Lung (tissue), 12 donors: Measurements from ENCODE around the gene CDCA4. TPM values are rescaled to one million over a fixed set of nuclear protein-coding genes. Genes with fewer than 3 reads are reported as not detected.

Experiments
- ATAC-seq: fragments of 200-7000 bp; cut with Tn5 transposase; one replicate; pipeline ENCODE4 v1.9.1; 2020; ENCODE audit warnings: moderate number of reproducible peaks; ENCODE audit not compliant: insufficient read depth, low FRiP score
- DNase-seq, 3 donors: peaks; one replicate each; pipeline ENCODE4 v3.0.0-alpha.2; 2013 to 2017
- H3K27ac ChIP-seq, 2 donors: one replicate each; pipeline ENCODE4 v1.5.1; 2013; ENCODE audit warnings: mild to moderate bottlenecking in 2 of 2, moderate library complexity in 2 of 2, control low read depth in 1 of 2, inconsistent platforms in 1 of 2, low read depth in 1 of 2, low read length in 1 of 2
- H3K27me3 ChIP-seq, 3 donors: one replicate each; pipeline ENCODE4 v1.5.1; 2013; ENCODE audit warnings: low read length in 2 of 3; ENCODE audit not compliant: control insufficient read depth in 3 of 3, insufficient read depth in 3 of 3
- H3K36me3 ChIP-seq, 4 donors: one replicate each; pipeline ENCODE4 v1.5.1; 2013; ENCODE audit warnings: low read length in 4 of 4, mild to moderate bottlenecking in 1 of 4, moderate library complexity in 1 of 4; ENCODE audit not compliant: control insufficient read depth in 4 of 4, insufficient read depth in 4 of 4
- H3K4me1 ChIP-seq, 5 donors: one replicate each; pipeline ENCODE4 v1.5.1; 2013; ENCODE audit warnings: low read length in 5 of 5, mild to moderate bottlenecking in 2 of 5, moderate library complexity in 1 of 5; ENCODE audit not compliant: control insufficient read depth in 5 of 5, insufficient read depth in 5 of 5
- H3K4me3 ChIP-seq: one replicate; pipeline ENCODE4 v1.5.1; 2013; ENCODE audit warnings: mild to moderate bottlenecking, control low read depth, moderate library complexity
- H3K9ac ChIP-seq, 2 donors: one replicate each; pipeline ENCODE4 v1.5.1; 2013; ENCODE audit warnings: low read length in 2 of 2, control low read depth in 1 of 2; ENCODE audit not compliant: insufficient read depth in 1 of 2
- H3K9me3 ChIP-seq, 4 donors: one replicate each; pipeline ENCODE4 v1.5.1; 2013; ENCODE audit warnings: low read length in 3 of 4, mild to moderate bottlenecking in 1 of 4, moderate library complexity in 1 of 4; ENCODE audit not compliant: control insufficient read depth in 4 of 4, insufficient read depth in 3 of 4
- CTCF ChIP-seq: IDR thresholded peaks from 2 replicates; pipeline ENCODE4 v1.5.1; 2012; ENCODE audit warnings: mild to moderate bottlenecking; ENCODE audit errors: control extremely low read depth, extremely low read depth
- WGBS, 2 donors: extraction: QIAGEN DNeasy Blood & Tissue Kit; methylation state at CpG; one replicate each; pipeline ENCODE4 v1.1.7; 2013; 5-methylcytosine and 5-hydroxymethylcytosine counted together
- polyA plus RNA-seq, 2 donors: library from polyadenylated mRNA; stranded (reverse); fragments of 200-250 nt; gene quantifications; one replicate each; pipeline ENCODE4 v1.2.1, GENCODE V29; 2013
- total RNA-seq, 2 donors: library from RNA; depleted of rRNA in 1 of 2; stranded (reverse); fragments of >200 nt in 1 of 2; gene quantifications; one replicate each; pipeline ENCODE4 v1.2.1, GENCODE V29; 2014 to 2021
- donor health status: control.
- donor health status: control.
- donor health status: Bipolar disorder and iron deficiency.
- donor health status: healthy.
- donor health status: DM: yes; HTN: yes; CAD: no.

CDCA4 gene
- total and polyA plus RNA-seq, 4 donors, result 7.5 to 9.8 (median 8.2) TPM

- no peak overlapping the region for H3K9ac ChIP-seq
- no peaks in the 10 kb centered on the region for H3K9me3 ChIP-seq
- H3K36me3 ChIP-seq, result peaks cover 0 to 6% (median 0%) of the 10 kb centered on the region in 4 donors
- H3K27me3 ChIP-seq, result peaks cover 0 to 4% (median 0%) of the 10 kb centered on the region in 3 donors
- no peak for DNase-seq
- no peak overlapping the region for H3K4me3 ChIP-seq
- TF ChIP-seq CTCF, result no peak
- ATAC-seq, result no peak
- H3K27ac ChIP-seq, result no peak overlapping the region
- H3K4me1 ChIP-seq, result peaks cover 0 to 4% (median 0%) of the 10 kb centered on the region in 5 donors
- WGBS, 2 donors, result 83 to 86% methylated on average over 6 of the region's 6 CpGs
These were observed 32.5 kb upstream of the CDCA4 start for GRCh38 chr14:105053421-105053820.

GRCh38 chr14:105052110-105052458 is 31.2 kb upstream of the CDCA4 start:
- Histone ChIP-seq H3K36me3 (peaks cover 0 to 6% (median 0%) of the 10 kb centered on the region in 4 donors), H3K9ac (no peak overlapping the region), H3K4me1 (peaks cover 0 to 4% (median 0%) of the 10 kb centered on the region in 5 donors), H3K27ac (no peak overlapping the region), H3K9me3 (no peaks in the 10 kb centered on the region), H3K27me3 (peaks cover 0 to 4% (median 0%) of the 10 kb centered on the region in 3 donors), H3K4me3 (no peak overlapping the region)
- WGBS, 2 donors, result 84 to 89% methylated on average over 4 of the region's 4 CpGs
- no peak for ATAC-seq
- TF ChIP-seq CTCF, result no peak
- DNase-seq, result no peak

DNA sequence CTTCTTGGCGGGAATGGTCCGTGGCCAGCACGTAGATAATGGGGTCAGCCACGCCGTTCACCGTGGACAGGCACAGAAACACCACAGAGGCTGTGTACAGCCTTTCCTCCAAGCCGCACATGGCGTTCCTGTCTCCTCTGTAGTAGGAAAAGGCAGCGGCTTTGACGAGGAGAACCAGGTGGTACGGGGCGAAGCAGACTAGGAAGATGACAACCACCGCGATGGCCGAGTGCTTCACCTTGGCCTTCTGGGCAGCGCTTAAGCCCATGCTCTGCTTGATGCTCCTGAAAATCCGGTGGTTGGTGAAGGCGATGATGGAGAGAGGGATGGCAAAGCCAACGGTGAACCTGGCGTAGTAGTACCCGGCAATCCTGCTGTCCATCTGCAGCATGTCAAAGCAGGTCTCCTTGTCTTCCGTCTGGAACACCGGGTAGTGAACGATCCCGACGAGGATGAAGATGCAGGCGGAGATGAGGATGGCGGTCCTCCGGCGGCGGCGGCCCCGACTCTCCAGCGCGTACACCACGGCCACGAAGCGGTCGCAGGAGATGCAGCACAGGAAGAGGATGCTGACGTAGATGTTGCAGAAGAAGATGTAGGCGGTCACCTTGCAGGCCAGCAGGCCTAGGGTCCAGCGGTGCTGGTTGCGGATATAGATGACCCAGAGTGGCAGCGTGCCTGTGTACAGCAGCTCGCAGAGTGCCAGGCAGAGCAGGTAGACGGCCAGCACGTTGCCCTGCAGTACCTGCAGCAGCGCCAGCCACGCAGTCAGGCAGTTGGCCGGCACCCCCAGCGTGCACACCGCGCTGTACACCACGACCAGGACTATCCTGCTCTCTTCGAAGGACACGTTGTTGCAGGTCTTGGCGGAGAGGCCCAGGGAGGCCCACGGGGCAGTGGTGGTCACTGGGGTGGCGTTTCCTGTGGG is 30.6 kb upstream of the CDCA4 start:
- Histone ChIP-seq H3K9ac (no peak overlapping the region), H3K36me3 (peaks cover 0 to 6% (median 0%) of the 10 kb centered on the region in 4 donors), H3K9me3 (no peaks in the 10 kb centered on the region), H3K4me3 (no peak overlapping the region), H3K27ac (no peak overlapping the region), H3K4me1 (peaks cover 0 to 4% (median 0%) of the 10 kb centered on the region in 5 donors), H3K27me3 (peaks cover 0 to 4% (median 0%) of the 10 kb centered on the region in 3 donors)
- no peak for TF ChIP-seq CTCF
- no peak for DNase-seq
- 95% methylated on average over 59 of the region's 59 CpGs for WGBS, 2 donors
- ATAC-seq, result no peak
